GM12891 (cell line): ENCODE data around the gene DPP8.

Source experiments
- DNase-seq: peaks from one replicate; pipeline ENCODE4 v3.0.0; 2011; ENCODE audit warnings: low spot score; ENCODE audit not compliant: insufficient read length
- FAIRE-seq: peaks from 2 replicates; lab custom pipeline; 2011; peaks lifted over from hg19 to GRCh38; lab: Jason Lieb, UNC
- PAX5 ChIP-seq: IDR thresholded peaks from 2 replicates; pipeline ENCODE4 v1.6.1; 2011; ENCODE audit warnings: low read length, moderate library complexity, mild to moderate bottlenecking; ENCODE audit not compliant: insufficient read depth, severe bottlenecking
- POLR2A ChIP-seq: IDR thresholded peaks from 2 replicates; pipeline ENCODE4 v1.6.1; 2011; ENCODE audit warnings: low read depth, low read length, control low read depth
- POLR2AphosphoS5 ChIP-seq: IDR thresholded peaks from 2 replicates; pipeline ENCODE4 v1.6.1; 2011; ENCODE audit warnings: low read depth, low read length, control low read depth
- POU2F2 ChIP-seq: IDR thresholded peaks from 2 replicates; pipeline ENCODE4 v1.6.1; 2011; ENCODE audit warnings: low read depth, mild to moderate bottlenecking, control low read depth, low read length, moderate library complexity
- SPI1 ChIP-seq: IDR thresholded peaks from 2 replicates; pipeline ENCODE4 v1.6.1; 2011; ENCODE audit warnings: low read depth, low read length, control low read depth
- TAF1 ChIP-seq: IDR thresholded peaks from 2 replicates; pipeline ENCODE4 v1.6.1; 2011; ENCODE audit warnings: low read depth, low read length, control low read depth

The DPP8 gene

DNA sequence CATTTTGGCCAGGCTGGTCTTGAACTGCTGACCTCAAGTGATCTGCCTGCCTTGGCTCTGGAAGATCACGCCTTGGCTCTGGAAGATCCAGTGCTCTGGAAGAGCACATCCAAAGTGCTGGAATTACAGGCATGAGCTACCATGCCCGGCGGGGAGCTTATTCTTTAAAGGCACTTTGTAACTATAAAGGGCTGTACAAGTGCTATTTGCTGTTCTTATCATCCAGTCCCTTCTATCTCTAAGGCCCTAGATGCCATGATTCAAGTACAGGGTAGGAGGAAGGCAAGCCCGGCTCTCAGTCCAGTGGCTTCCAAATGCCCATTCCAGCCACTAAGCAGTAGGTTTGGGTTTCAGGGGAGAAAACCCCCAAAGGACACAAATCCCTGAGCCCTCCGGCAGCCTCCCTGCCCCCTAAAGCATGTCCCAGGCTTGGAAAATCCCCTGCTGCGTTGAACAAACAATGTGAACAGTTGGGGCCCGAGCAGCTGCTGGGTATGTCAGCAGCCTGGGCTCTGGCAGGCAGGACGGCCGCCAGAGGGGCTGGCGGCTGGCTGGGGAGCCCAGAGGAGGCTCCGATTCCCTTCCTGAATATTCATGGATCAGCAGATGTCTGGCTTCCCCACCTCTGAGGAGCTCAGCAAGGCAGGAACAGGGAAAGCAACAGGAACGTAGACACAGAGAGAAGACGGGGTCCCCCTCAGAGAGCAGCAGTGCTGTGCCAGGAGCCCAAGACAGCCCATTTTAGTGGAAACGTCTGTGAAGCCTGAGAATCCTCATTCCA is 102.5 kb downstream of the DPP8 start:
- no peak for DNase-seq
- FAIRE-seq: no peak
- no peak for TF ChIP-seq PAX5
- no peak for TF ChIP-seq SPI1
- TF ChIP-seq POU2F2: no peak
- TF ChIP-seq TAF1: no peak
- no peak for TF ChIP-seq POLR2AphosphoS5
- no peak for TF ChIP-seq POLR2A

GRCh38 chr15:65413760-65414144 is 103.7 kb downstream of the DPP8 start:
- TF ChIP-seq PAX5: no peak
- TF ChIP-seq POLR2A: no peak
- TF ChIP-seq POLR2AphosphoS5: no peak
- no peak for TF ChIP-seq POU2F2
- no peak for TF ChIP-seq TAF1
- TF ChIP-seq SPI1: no peak
- no peak for FAIRE-seq
- no peak for DNase-seq

DNA sequence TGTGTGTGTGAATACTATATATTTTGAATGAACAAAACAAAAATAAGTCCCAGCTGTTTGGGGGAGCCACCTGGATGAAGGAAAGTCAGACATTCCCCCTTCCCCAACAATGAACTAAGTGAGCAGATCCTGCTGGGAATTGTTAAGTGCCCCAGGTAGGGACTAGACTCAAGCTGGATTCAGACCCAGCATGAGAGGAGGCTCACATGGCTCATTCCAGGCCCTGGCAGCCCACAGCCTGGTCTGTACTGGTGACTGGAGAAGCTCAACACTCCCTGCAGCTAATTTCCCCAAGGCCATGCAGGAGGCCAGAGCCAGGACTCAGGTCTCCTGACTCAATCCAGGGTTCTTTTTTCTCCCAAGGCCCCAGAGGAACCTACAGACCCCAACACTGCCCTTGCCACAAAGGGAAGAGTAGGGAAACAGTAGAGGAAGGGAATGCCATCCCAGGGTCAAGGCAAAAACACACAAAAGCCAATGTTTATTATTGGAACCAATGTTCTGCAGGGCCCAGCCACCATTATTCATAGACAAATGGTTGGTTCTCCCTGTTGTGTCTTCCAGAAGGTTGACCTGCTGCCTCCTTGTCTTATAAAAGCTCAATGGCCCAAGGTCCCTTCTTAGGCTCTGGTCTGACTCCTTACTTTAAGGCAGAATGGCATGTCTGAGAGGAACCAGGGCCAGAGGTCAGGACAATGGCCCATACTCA is 104.3 kb downstream of the DPP8 start:
- DNase-seq (no peak), FAIRE-seq (no peak)
- TF ChIP-seq POLR2A: no peak
- no peak for TF ChIP-seq PAX5
- no peak for TF ChIP-seq TAF1
- no peak for TF ChIP-seq POU2F2

GRCh38 chr15:65412556-65412955 is 104.9 kb downstream of the DPP8 start:
- TF ChIP-seq PAX5: no peak
- TF ChIP-seq POU2F2: no peak
- TF ChIP-seq SPI1: no peak
- no peak for TF ChIP-seq POLR2A
- TF ChIP-seq TAF1: no peak
- TF ChIP-seq POLR2AphosphoS5: no peak
- FAIRE-seq: no peak
- DNase-seq: no peak

DNA sequence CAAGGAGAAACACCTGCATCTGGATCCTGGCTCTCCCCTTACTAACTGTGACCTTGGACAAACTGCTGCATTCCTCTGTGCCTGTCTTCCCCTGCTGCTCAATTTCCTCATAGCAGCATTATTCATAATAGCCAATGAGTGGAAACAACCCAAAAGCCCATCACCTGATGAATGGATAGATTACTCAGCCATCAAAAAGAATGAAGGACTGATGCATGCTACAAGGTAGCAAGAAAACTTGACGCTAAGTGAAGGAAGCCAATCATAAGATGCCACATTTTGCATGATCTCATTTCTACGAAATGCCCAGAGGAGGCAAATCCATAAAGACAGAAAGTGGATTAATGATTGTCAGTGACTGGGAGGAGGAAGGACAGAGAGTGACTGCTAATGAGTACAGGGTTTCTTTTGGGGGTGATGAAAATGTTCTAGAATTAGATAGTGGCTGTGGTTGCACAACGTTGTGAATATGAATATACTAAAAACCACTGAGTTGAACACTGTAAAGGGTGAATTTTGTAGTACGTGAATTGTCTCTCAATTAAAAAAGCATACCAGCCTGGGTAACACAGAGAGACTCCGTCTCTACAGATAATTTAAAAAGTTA is 105.9 kb downstream of the DPP8 start:
- peak; percentile 67 for FAIRE-seq
- DNase-seq: no peak
- TF ChIP-seq POU2F2: no peak
- no peak for TF ChIP-seq POLR2AphosphoS5
- TF ChIP-seq TAF1: no peak
- TF ChIP-seq SPI1: no peak
- TF ChIP-seq PAX5: no peak
- no peak for TF ChIP-seq POLR2A

DNA sequence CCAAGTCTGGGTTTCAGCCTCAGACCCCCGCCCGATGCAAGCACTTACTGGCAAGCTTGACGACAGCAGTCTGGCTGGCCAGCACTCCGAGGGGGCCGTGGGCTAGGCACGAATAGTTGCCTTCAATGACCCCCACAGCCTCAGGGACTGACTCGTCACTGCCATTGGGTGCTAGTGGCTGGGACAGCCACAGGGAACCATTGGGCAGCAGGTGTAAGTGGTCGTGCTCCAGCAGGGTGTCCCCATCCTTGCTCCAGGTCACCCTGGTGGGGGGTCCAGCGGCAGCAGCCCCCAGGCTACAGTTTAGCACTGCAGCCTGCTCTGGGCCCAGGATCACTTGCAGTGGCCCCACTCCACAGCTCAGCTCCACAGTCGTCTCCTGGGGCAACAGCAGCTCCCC is 106.5 kb downstream of the DPP8 start:
- DNase-seq (no peak), FAIRE-seq (no peak)
- no peak for TF ChIP-seq SPI1
- TF ChIP-seq TAF1: no peak
- TF ChIP-seq POLR2AphosphoS5: no peak
- TF ChIP-seq POU2F2: no peak
- TF ChIP-seq POLR2A: no peak
- no peak for TF ChIP-seq PAX5

- DNase-seq: no peak
- TF ChIP-seq POLR2A (no peak), PAX5 (no peak), POU2F2 (no peak), TAF1 (no peak), POLR2AphosphoS5 (no peak), SPI1 (no peak)
- no peak for FAIRE-seq
These were observed 107.5 kb downstream of the DPP8 start for GRCh38 chr15:65410036-65410435.

DNA sequence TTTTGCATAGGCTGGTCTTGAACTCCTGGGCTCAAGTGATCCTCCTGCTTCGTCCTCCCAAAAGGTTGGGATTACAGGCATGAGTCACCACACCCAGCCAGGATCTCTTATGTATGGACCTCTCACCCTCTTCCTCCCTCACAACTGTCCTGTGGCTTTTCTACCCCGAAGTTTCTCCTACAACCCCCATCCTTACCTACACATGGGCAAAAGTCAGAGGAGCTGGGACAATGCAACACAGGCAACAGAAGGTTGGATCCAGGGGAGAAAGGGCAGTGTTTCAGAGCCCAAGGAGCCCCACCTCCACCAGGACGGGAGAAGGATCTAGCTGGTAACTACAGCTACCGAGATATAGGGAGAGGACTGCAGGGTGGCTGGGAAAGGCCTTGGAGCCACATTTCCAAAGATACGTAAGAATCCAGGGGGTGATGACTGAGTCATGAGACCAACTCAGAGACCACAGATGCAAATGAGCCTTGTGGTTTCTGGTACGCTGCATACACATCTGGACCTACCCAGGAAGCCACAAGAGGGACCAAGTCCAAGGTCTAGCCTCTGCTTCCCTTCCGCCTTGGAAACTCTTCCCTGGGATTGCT is 108.4 kb downstream of the DPP8 start:
- no peak for TF ChIP-seq PAX5
- no peak for TF ChIP-seq POLR2AphosphoS5
- TF ChIP-seq SPI1: no peak
- no peak for TF ChIP-seq POLR2A
- peak; percentile 97 for TF ChIP-seq POU2F2
- FAIRE-seq: peak; percentile 77
- no peak for DNase-seq

GRCh38 chr15:65408324-65409035 is 109.0 kb downstream of the DPP8 start:
- no peak for TF ChIP-seq POU2F2
- TF ChIP-seq SPI1: no peak
- TF ChIP-seq POLR2A: no peak
- DNase-seq (no peak), FAIRE-seq (no peak)
